Measurements from ENCODE around the gene NDUFB5.

DNA sequence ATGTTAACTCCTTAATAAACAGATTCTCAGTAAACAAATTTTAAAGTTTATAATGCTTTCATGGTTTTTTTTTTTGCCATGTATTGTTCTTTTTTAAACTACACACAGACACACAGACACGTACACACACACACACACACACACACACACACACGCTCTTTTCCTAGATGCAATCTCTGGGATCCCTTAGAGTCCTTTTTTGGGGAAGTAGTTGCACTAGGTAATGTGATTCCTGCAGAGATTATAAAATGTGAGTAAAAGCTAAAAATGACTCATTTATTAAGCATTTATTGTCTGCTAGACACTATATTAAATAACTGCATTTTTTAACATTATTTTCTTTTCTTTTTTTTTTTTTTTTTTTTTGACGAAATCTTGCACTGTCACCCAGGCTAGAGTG, 19.9 kb downstream of the NDUFB5 start:
- TF ChIP-seq, protein P1, sequence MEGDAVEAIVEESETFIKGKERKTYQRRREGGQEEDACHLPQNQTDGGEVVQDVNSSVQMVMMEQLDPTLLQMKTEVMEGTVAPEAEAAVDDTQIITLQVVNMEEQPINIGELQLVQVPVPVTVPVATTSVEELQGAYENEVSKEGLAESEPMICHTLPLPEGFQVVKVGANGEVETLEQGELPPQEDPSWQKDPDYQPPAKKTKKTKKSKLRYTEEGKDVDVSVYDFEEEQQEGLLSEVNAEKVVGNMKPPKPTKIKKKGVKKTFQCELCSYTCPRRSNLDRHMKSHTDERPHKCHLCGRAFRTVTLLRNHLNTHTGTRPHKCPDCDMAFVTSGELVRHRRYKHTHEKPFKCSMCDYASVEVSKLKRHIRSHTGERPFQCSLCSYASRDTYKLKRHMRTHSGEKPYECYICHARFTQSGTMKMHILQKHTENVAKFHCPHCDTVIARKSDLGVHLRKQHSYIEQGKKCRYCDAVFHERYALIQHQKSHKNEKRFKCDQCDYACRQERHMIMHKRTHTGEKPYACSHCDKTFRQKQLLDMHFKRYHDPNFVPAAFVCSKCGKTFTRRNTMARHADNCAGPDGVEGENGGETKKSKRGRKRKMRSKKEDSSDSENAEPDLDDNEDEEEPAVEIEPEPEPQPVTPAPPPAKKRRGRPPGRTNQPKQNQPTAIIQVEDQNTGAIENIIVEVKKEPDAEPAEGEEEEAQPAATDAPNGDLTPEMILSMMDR (IDR thresholded peaks at IDR 0.05) = no peak
- TF ChIP-seq EZH2 (IDR thresholded peaks at IDR 0.05; ENCODE audit: borderline replicate concordance, insufficient read depth, low read depth, low read length, poor library complexity, severe bottlenecking) = no peak
